HepG2 (cell line): ENCODE measurements around the gene STOM. TPM values are rescaled to one million over a fixed set of nuclear protein-coding genes. Genes with fewer than 3 reads are reported as not detected.

Source experiments
- ATAC-seq: fragments of 200-7000 bp; cut with Tn5 transposase; 3 replicates; pipeline ENCODE4 v1.9.1; 2020; ENCODE audit warnings: mild to moderate bottlenecking, moderate library complexity
- BruUV-seq: library from RNA; stranded (reverse); fragments of 400-500 nt; replicated peaks from 2 replicates; lab custom pipeline; 2021; lab: Mats Ljungman, UMichigan
- CTCF ChIA-PET: fragments of 300-600 bp; formaldehyde crosslinking; extraction: SDS; loops from one replicate; lab custom pipeline; 2021; ENCODE audit warnings: low total read pairs, inconsistent platforms, low intra/inter-chr PET ratio; lab: Yijun Ruan, JAX
- POLR2A ChIA-PET: fragments of 350-600 bp; sonication (Branson Sonifier 250); formaldehyde crosslinking; loops from one replicate; lab custom pipeline; 2020; ENCODE audit warnings: antibody characterized with exemption, inconsistent platforms; lab: Yijun Ruan, JAX
- DNase-seq: peaks from one replicate; pipeline ENCODE4 v3.0.0-alpha.2; 2015; ENCODE audit warnings: low spot score
- FAIRE-seq: peaks from 3 replicates; lab custom pipeline; 2011; peaks lifted over from hg19 to GRCh38; lab: Jason Lieb, UNC
- H2AFZ ChIP-seq: one replicate; pipeline ENCODE4 v1.6.1; 2011; ENCODE audit warnings: low read length, inconsistent platforms
- H3K27ac ChIP-seq: fragments of 300-600 bp; 3 replicates; pipeline ENCODE4 v1.8.0; 2011; ENCODE audit warnings: mixed run types, mild to moderate bottlenecking, mixed read lengths, low read length, inconsistent platforms; ENCODE audit not compliant: insufficient read depth; ENCODE audit errors: extremely low read length
- H3K27me3 ChIP-seq, 2 experiments: fragments of 200-600 bp in 1 of 2; 2 replicates in 1 of 2; 3 replicates in 1 of 2; pipeline versions ENCODE4 v1.6.0 to v1.8.0; 2011; ENCODE audit warnings: low read length in 2 of 2, mild to moderate bottlenecking in 2 of 2, moderate library complexity in 2 of 2, inconsistent platforms in 1 of 2; ENCODE audit not compliant: insufficient read depth in 2 of 2, control insufficient read depth in 1 of 2
- H3K36me3 ChIP-seq, 2 experiments: fragments of 200-600 bp in 1 of 2; replicated peaks in 1 of 2; 2 replicates in 1 of 2; 3 replicates in 1 of 2; pipeline versions ENCODE4 v1.5.1 to v1.8.0; 2011; ENCODE audit warnings: low read length in 2 of 2, inconsistent platforms in 1 of 2; ENCODE audit not compliant: insufficient read depth in 2 of 2, control insufficient read depth in 1 of 2
- H3K4me1 ChIP-seq: 2 replicates; pipeline ENCODE4 v1.5.1; 2012; ENCODE audit warnings: low read length, inconsistent platforms; ENCODE audit not compliant: insufficient read depth
- H3K4me2 ChIP-seq: 2 replicates; pipeline ENCODE4 v1.6.0; 2011; ENCODE audit warnings: low read depth, low read length, inconsistent platforms
- H3K4me3 ChIP-seq, 3 experiments: fragments of 200-600 bp in 1 of 3; sonication (generic), shearing (Covaris generic) in 1 of 3; replicated peaks in 1 of 3; 2 replicates each; pipeline ENCODE4 v1.5.1; 2011 to 2016; ENCODE audit warnings: low read length in 3 of 3, inconsistent platforms in 2 of 3, low read depth in 2 of 3, mild to moderate bottlenecking in 2 of 3, control low read depth in 1 of 3, mixed read lengths in 1 of 3; ENCODE audit not compliant: insufficient read depth in 1 of 3
- H3K79me2 ChIP-seq: one replicate; pipeline ENCODE4 v1.6.1; 2011; ENCODE audit warnings: low read length, inconsistent platforms; ENCODE audit not compliant: insufficient read depth
- H3K9ac ChIP-seq: 2 replicates; pipeline ENCODE4 v1.6.0; 2011; ENCODE audit warnings: mild to moderate bottlenecking, low read depth, low read length, inconsistent platforms; ENCODE audit not compliant: insufficient read depth
- H3K9me3 ChIP-seq: 2 replicates; pipeline ENCODE4 v1.5.1; 2012; ENCODE audit warnings: mild to moderate bottlenecking, low read length
- H4K20me1 ChIP-seq: 2 replicates; pipeline ENCODE4 v1.6.0; 2011; ENCODE audit warnings: inconsistent platforms, mild to moderate bottlenecking, low read length, moderate library complexity; ENCODE audit not compliant: insufficient read depth
- MZF1 ChIP-seq: sonication (generic); formaldehyde crosslinking; IDR thresholded peaks from 2 replicates; pipeline ENCODE4 v1.8.1; 2023; ENCODE audit warnings: mild to moderate bottlenecking, missing genetic modification reagents, borderline replicate concordance
- POGZ ChIP-seq: sonication (generic); formaldehyde crosslinking; IDR thresholded peaks from 2 replicates; pipeline ENCODE4 v1.4.0; 2020; ENCODE audit warnings: mild to moderate bottlenecking, missing genetic modification reagents
- REST ChIP-seq, 2 experiments: IDR thresholded peaks; 2 replicates each; pipeline ENCODE4 v1.6.1; 2011 to 2012; ENCODE audit warnings: low read length in 2 of 2, borderline replicate concordance in 1 of 2, low read depth in 1 of 2, mild to moderate bottlenecking in 1 of 2, moderate library complexity in 1 of 2
- ZFP91 ChIP-seq: sonication (generic); formaldehyde crosslinking; IDR thresholded peaks from 2 replicates; pipeline ENCODE4 v1.9.0; 2022; ENCODE audit warnings: missing genetic modification reagents, mild to moderate bottlenecking, borderline replicate concordance
- ZNF138 ChIP-seq: sonication (generic); formaldehyde crosslinking; IDR thresholded peaks from 2 replicates; pipeline ENCODE4 v1.5.0; 2020; ENCODE audit warnings: mild to moderate bottlenecking, low read depth, missing genetic modification reagents
- ZNF264 ChIP-seq: sonication (generic); formaldehyde crosslinking; IDR thresholded peaks from 2 replicates; pipeline ENCODE4 v1.4.0; 2020; ENCODE audit warnings: missing genetic modification reagents
- ZNF407 ChIP-seq: sonication (generic); formaldehyde crosslinking; IDR thresholded peaks from one replicate; pipeline ENCODE4 v1.5.1; 2020; ENCODE audit warnings: mild to moderate bottlenecking, missing genetic modification reagents; ENCODE audit errors: not compliant biosample characterization
- ZNF761 ChIP-seq: sonication (generic); formaldehyde crosslinking; conservative IDR thresholded peaks from 2 replicates; pipeline ENCODE4 v1.4.0; 2020; ENCODE audit warnings: mild to moderate bottlenecking, missing genetic modification reagents
- ZNF850 ChIP-seq: sonication (generic); formaldehyde crosslinking; conservative IDR thresholded peaks from 2 replicates; pipeline ENCODE4 v1.9.0; 2021; ENCODE audit warnings: mild to moderate bottlenecking, missing genetic modification reagents
- WGBS: methylation state at CpG from one replicate; pipeline ENCODE4 v1.1.6; 2017; ENCODE audit warnings: low lambda C conversion rate; 5-methylcytosine and 5-hydroxymethylcytosine counted together
- in situ Hi-C: cut with HindIII; loops from 2 replicates; pipeline ENCODE4 v1.10.0; 2017; ENCODE audit warnings: low pct_unique_long_range_greater_than_20kb; ENCODE audit not compliant: extremely low pct_ligation_motif_present
- intact Hi-C: fragments of 100-400 bp; cut with micrococcal nuclease; formaldehyde crosslinking; loops from one replicate; pipeline ENCODE4 v1.10.0; 2022; ENCODE audit not compliant: unreplicated experiment
- polyA plus RNA-seq, 8 experiments: library from polyadenylated mRNA; depleted of rRNA in 3 of 8; stranded (reverse) in 7 of 8; unstranded in 1 of 8; fragments of >200 nt; fragmentation: Illumina TruSeq in 4 of 8; extraction: Trizol in 4 of 8; gene quantifications; 2 replicates each; pipeline versions ENCODE4 v1.2.1 to v1.2.3, GENCODE V29; 2011 to 2016; ENCODE audit warnings: low read depth in 4 of 8, missing spikeins in 1 of 8, mixed read lengths in 1 of 8; ENCODE audit not compliant: insufficient read depth in 1 of 8
- total RNA-seq, 5 experiments: library from RNA; depleted of rRNA; stranded (reverse); fragments of >200 nt; fragmentation: Illumina TruSeq; extraction: Trizol; gene quantifications; 2 replicates each; pipeline ENCODE4 v1.2.3, GENCODE V29; 2016; ENCODE audit warnings: low read depth in 1 of 5

STOM gene
- total and polyA plus RNA-seq, 2 of the 13 experiments (the other 11 are each of a cell fraction or from before 2014, with no cell fraction given): 43.6 to 165 TPM

- BruUV-seq: no TSS peak
- ATAC-seq (no peak), DNase-seq (no peak), FAIRE-seq (no peak)
- no peaks in the 10 kb centered on the region for H4K20me1 ChIP-seq
- CTCF ChIA-PET: no interaction called here
- 64% methylated on average over 7 of the region's 7 CpGs for WGBS
- peak overlapping the region; percentile 89 for H3K27ac ChIP-seq
- H3K4me1 ChIP-seq: peaks cover 88% of the 10 kb centered on the region
- H2AFZ ChIP-seq: no peak overlapping the region
- H3K79me2 ChIP-seq: peaks cover 6% of the 10 kb centered on the region
- POLR2A ChIA-PET: interaction anchor here (0.7 to 11.2 kb wide), 11 partner anchors 9 to 88 kb away, joined by 3 to 398 read pairs (median 4); partner anchors contain the start of genes GSN and RAB14
- H3K36me3 ChIP-seq: no peaks in the 10 kb centered on the region
- peak overlapping the region; percentile 19 to 62 (median 38) for H3K4me3 ChIP-seq
- H3K9me3 ChIP-seq: no peaks in the 10 kb centered on the region
- H3K27me3 ChIP-seq: no peaks in the 10 kb centered on the region
- intact Hi-C loops (loop anchor here (5.0 kb wide), 1 partner anchor 32 kb away; no protein-coding TSS in a partner anchor), in situ Hi-C loops (no loop called here)
- H3K9ac ChIP-seq: peak overlapping the region; percentile 76
- H3K4me2 ChIP-seq: peak overlapping the region; percentile 83
- TF ChIP-seq MZF1 (CRISPR knock-in tag) (no peak), ZNF138 (CRISPR knock-in tag) (0 out of 2 replicates have a peak, but pooled peaks have one; percentile 49), ZNF850 (CRISPR knock-in tag) (no peak), POGZ (0 out of 2 replicates have a peak, but pooled peaks have one; percentile 8), ZNF264 (no peak), REST (IDR thresholded peaks at IDR 0.05; ENCODE audit: borderline replicate concordance in 1 of 2, low read depth in 1 of 2, low read length in 2 of 2) (no peak), ZNF407 (CRISPR knock-in tag) (no peak), ZFP91 (0 out of 2 replicates have a peak, but pooled peaks have one; percentile 31), ZNF761 (CRISPR knock-in tag) (no peak)
Measured at GRCh38 chr9:121289772-121290370, 80.2 kb downstream of the STOM start.
